HG03342 (cell line): ENCODE data around the gene PSMA8.
"Not testable (repeated sequence)": the region's sequence is repeated elsewhere in the genome, so short reads cannot be mapped to it uniquely, and the experiment has no call there.

Experiments
- ATAC-seq: cut with Tn5 transposase; IDR thresholded peaks from one replicate; pipeline ENCODE4 v1.9.1; 2021; ENCODE audit warnings: mild to moderate bottlenecking, moderate library complexity; ENCODE audit not compliant: unreplicated experiment

PSMA8 gene

GRCh38 chr18:26133652-26134051, at the start of gene PSMA8:
Gene PSMA8, plus strand, starts transcription at chr18:26133869. Its CDS starts 97 bp downstream, at chr18:26133966.
- no peak for ATAC-seq

DNA sequence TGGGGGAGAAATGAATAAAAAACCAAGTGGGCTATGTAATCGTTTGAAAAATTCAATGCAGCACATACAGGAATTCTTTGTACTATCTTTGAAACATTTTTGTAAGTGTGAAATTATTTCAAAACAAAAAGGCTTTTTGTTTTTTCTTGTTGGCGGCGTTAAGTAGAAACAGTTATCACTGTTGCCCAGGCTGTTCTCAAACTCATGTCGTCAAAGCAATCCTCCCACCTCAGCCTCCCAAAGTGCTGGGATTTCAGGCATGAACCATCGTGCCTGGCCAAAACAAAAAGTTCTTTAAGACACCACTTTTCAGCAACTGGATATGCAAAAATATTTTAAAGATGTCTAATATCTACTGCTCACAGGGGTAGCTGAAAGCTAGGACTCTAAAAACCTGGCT, 48.6 kb upstream of the PSMA8 start:
- ATAC-seq, result no peak

DNA sequence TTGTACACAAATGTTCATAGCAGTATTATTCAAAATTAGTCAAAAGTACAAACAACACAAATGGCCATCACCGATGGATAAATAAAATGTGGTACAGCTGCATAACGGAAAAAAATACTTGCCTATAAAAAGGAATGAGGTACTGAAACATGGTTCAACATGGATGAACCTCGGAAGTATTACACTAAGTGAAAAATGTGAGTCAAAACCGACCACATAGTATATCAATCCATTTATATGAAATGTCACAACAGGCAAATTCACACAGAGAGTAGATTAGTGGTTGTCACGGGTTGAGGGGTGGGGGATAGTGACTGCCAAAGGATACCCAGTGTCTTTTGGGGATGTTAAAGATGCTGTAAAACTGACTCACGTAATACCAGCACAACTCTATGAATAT, 46.7 kb upstream of the PSMA8 start:
- ATAC-seq, result no peak

- no peak for ATAC-seq
These were observed 45.2 kb upstream of the PSMA8 start for GRCh38 chr18:26088487-26088886.

GRCh38 chr18:26089293-26090129, 44.2 kb upstream of the PSMA8 start:
- ATAC-seq, result peak; percentile 10

DNA sequence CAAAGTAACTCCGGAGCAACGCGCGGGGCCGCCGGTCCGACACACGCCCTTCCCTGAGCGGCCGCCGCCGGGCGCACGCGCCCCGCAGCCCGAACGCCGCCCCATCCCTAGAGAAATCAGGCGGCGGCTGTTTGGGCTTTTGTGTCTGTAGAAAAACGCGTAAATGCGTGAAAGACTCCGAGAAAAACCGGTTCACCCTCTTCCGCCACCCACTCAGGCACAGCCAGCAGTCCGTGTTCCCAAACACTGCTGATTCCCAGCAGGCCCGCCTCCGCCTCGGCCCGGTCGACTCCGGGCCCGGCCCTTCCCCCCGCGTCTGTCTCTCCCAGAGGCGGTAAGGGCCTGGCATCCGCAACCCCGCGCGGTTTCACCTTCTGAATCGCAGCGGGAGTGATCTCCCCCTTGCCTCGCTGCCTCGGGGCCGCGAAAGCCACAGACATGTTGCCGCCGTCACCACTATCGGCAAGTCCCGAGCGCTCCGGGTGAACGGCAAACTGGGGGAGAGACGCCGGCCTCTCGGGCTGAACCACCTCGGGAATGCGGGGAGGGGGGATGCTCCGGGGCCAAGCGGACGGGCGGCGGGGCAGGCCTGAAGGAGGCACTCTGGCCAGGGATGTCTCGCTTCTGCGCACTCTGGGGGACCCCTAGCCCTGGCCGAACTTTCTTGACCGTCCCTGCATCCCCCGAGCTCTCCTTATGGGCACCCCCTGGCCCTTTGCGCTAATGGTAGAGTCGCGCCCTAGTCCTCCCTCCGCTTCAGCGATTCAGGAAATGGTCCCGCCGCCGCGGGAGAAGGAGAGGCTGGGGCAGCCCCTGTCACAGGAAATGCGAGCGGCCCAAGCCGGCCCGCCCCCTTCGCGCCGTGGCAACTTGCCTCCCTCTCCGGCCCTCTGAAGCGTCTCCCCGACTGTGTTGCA, 43.3 kb upstream of the PSMA8 start, which contains the start of gene SS18:
TSS of gene SS18 (minus strand) at position 484 of the 917 bp plus-strand sequence. CDS start at position 440, 44 bp downstream.
- ATAC-seq, result peak; percentile 78

- ATAC-seq, result peak; percentile 39
These were observed 42.5 kb upstream of the PSMA8 start for GRCh38 chr18:26091047-26091630.

GRCh38 chr18:26096852-26097251, 36.8 kb upstream of the PSMA8 start:
- ATAC-seq, result no peak

DNA sequence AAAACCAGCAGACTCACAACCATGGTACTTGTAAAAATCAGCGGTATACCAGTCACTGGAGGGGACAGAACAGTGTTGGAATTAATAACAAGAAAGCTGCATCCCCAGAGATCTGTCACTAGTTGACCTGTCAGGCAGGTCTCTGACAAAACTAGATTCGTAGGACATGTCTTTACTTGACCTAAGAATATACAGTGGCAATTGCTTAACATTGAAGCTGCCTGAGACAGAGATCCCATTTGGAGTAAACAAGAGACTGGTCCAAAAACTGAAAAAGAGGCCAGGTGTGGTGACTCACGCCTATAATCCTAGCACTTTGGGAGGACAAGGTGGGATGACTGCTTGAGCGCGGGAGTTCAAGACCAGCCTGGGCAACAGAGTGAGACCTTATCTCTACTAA, 36.1 kb upstream of the PSMA8 start:
- ATAC-seq, result no peak

GRCh38 chr18:26103579-26103978, 30.1 kb upstream of the PSMA8 start:
- no peak for ATAC-seq

DNA sequence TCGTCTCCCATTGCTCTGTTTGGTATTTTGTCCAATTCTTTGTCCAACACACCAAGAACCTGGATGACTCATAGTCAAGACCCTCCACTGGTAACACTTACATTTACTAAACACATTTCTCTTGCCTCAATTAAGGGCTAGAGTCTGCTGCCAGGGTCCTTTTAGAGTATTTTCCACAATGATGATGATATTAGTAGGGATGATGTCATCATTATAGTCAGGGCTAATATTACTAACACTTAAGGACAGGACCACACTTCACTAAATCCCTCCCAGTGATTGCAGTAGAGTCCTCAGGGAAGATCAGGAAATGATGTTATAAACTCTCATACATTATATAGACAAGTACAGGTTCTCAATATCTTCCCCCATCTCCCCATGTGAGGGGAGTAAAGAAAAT, 29.6 kb upstream of the PSMA8 start:
- ATAC-seq, result no peak

GRCh38 chr18:26119246-26119645, 14.4 kb upstream of the PSMA8 start:
- no peak for ATAC-seq

DNA sequence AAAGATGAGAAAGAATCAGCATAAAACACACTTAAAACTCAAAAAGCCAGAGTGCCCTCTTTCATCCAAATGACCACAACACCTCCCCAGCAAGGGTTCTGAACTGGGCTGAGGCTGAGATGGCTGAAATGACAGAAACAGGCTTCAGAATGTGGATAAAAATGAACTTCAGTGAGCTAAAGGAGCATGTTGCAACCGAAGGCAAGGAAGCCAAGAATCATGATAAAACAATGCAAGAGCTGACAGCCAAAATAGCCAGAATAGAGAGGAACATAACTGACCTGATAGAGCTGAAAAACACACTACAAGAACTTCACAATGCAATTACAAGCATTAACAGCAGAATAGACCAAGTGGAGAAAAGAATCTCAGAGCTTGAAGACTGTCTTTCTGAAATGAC, 12.2 kb upstream of the PSMA8 start:
- no peak for ATAC-seq

DNA sequence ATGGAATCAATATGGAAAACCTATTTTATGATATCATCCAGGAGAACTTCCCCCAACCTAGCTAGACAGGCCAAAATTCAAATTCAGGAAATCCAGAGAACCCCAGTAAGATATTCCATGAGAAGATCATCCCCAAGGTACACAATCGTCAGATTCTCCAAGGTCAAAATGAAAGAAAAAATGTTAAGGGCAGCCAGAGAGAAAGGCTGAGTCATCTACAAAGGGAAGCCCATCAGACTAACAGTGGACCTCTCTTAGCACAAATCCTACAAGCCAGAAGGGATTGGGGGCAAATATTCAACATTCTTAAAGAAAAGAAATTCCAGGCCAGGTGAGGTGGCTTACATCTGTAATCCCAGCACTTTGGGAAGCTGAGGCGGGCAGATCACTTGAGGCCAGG, 11.7 kb upstream of the PSMA8 start:
- ATAC-seq, result not testable (repeated sequence)

- no peak for ATAC-seq
These were observed 5.9 kb upstream of the PSMA8 start for GRCh38 chr18:26127786-26128185.

- not testable (repeated sequence) for ATAC-seq
These were observed 5.5 kb upstream of the PSMA8 start for GRCh38 chr18:26128192-26128591.

DNA sequence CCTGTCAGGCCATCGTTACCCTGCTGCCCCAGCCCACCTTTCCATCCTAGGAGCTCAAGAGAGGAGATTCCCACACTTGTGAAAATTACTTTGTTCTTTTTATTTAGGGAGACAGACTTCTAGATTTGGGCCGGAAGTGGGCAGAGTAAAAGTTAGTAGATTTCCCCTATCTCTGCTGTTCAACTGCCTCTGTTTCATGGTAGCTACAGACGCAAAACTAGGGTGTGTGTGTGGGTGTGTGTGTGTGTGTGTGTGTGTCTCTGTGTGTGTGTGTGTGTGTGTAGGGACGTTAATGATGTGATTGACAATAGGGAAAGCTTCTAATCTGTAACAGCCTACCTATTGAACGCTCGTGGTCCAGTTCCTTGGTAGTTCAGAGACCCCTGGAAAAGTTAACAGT, 438 bp downstream of the PSMA8 start:
- ATAC-seq, result no peak

- ATAC-seq, result no peak
These were observed 1.9 kb downstream of the PSMA8 start for GRCh38 chr18:26135548-26135947.

DNA sequence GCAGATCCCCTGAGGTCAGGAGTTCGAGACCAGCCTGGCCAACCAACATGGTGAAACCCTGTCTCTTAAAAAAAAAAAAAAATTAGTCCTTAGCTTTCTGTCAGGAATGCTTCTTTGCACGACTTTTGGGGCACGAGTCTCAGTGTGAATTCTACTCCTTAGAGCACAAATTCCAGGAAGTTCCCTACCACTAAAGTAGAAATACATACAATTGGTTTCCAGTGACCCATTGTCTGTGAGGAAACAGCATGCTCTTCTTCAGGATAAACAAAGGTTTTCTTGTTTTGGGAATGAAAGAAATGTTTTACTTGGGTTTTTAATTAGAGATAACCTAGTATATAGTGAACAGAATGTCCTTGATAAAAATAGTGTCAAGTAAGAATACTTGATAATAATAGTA, 23.7 kb downstream of the PSMA8 start:
- ATAC-seq, result no peak

DNA sequence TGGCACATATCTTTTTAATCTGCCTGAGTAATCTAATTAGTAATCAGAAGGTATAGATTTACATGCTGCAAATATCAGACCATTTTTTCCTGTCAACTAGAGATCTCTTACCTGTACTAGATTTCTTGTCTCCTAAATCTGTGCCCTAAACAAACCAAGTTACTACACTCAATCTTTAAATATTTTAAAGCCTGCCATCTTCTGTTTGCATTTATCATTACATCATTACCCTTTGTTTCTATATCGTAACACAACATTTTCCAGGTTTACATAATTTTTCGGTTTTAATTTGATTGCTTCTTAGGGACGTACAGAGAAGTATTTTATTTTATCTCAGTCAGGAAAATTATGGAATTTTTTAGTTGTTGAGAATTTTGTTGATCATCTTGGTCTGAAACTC, 25.7 kb downstream of the PSMA8 start:
- ATAC-seq, result no peak

GRCh38 chr18:26164571-26164970, 30.9 kb downstream of the PSMA8 start:
- no peak for ATAC-seq
